ENCODE measurements around the gene C19orf25. TPM values are rescaled to one million over a fixed set of nuclear protein-coding genes. Genes with fewer than 3 reads are reported as not detected.

The C19orf25 gene
- total and polyA plus RNA-seq, 9 donors = 17.5 to 23.9 (median 20.9) TPM

GRCh38 chr19:1438035-1438932 is 40.7 kb downstream of the C19orf25 start, which contains the start of gene RPS15:
TSS of gene RPS15 (plus strand) at chr19:1438396. CDS start at chr19:1438426, 30 bp downstream.
- H3K36me3 ChIP-seq (ENCODE audit: control insufficient read depth, insufficient read depth, low read length) = peaks cover 59% of the 10 kb centered on the region
- under 1% methylated on average over 98 of the region's 100 CpGs for WGBS (ENCODE audit: insufficient coverage)
- no peaks in the 10 kb centered on the region for H3K27me3 ChIP-seq (ENCODE audit: control insufficient read depth, insufficient read depth, low read length)
- H3K4me1 ChIP-seq (ENCODE audit: control insufficient read depth, insufficient read depth, low read length) = peaks cover 20% of the 10 kb centered on the region
- peak within 1 kb of the TSS; percentile 93 for H3K27ac ChIP-seq (ENCODE audit: low read length)
- H3K9me3 ChIP-seq (replicated peaks; ENCODE audit: control insufficient read depth, low read depth, low read length) = no peaks in the 10 kb centered on the region
- peak; percentile 98 for DNase-seq
- peak within 1 kb of the TSS; percentile 88 for H3K4me3 ChIP-seq (ENCODE audit: low read length)

- no peak for DNase-seq
- H3K36me3 ChIP-seq (ENCODE audit: control insufficient read depth, insufficient read depth, low read length) = peaks cover 65% of the 10 kb centered on the region
- WGBS (ENCODE audit: insufficient coverage) = no CpG with 5 or more reads among the region's 8 CpGs
- no peaks in the 10 kb centered on the region for H3K9me3 ChIP-seq (replicated peaks; ENCODE audit: control insufficient read depth, low read depth, low read length)
- H3K27ac ChIP-seq (ENCODE audit: low read length) = no peak overlapping the region
- H3K4me1 ChIP-seq (ENCODE audit: control insufficient read depth, insufficient read depth, low read length) = peaks cover 20% of the 10 kb centered on the region
- no peak overlapping the region for H3K4me3 ChIP-seq (ENCODE audit: low read length)
- no peaks in the 10 kb centered on the region for H3K27me3 ChIP-seq (ENCODE audit: control insufficient read depth, insufficient read depth, low read length)
Observed at GRCh38 chr19:1437609-1438008, 41.4 kb downstream of the C19orf25 start.

GRCh38 chr19:1435378-1435989 is 43.5 kb downstream of the C19orf25 start:
- 83% methylated on average over 17 of the region's 21 CpGs for WGBS (ENCODE audit: insufficient coverage)
- no peak for DNase-seq
- Histone ChIP-seq H3K4me1 (ENCODE audit: control insufficient read depth, insufficient read depth, low read length) (peaks cover 18% of the 10 kb centered on the region), H3K4me3 (ENCODE audit: low read length) (no peak overlapping the region), H3K9me3 (replicated peaks; ENCODE audit: control insufficient read depth, low read depth, low read length) (no peaks in the 10 kb centered on the region), H3K27me3 (ENCODE audit: control insufficient read depth, insufficient read depth, low read length) (no peaks in the 10 kb centered on the region), H3K27ac (ENCODE audit: low read length) (no peak overlapping the region), H3K36me3 (ENCODE audit: control insufficient read depth, insufficient read depth, low read length) (peaks cover 59% of the 10 kb centered on the region)

GRCh38 chr19:1434577-1435060 is 44.4 kb downstream of the C19orf25 start:
- Histone ChIP-seq H3K36me3 (ENCODE audit: control insufficient read depth, insufficient read depth, low read length) (peaks cover 59% of the 10 kb centered on the region), H3K27ac (ENCODE audit: low read length) (no peak overlapping the region), H3K9me3 (replicated peaks; ENCODE audit: control insufficient read depth, low read depth, low read length) (no peaks in the 10 kb centered on the region), H3K4me3 (ENCODE audit: low read length) (no peak overlapping the region), H3K4me1 (ENCODE audit: control insufficient read depth, insufficient read depth, low read length) (peaks cover 10% of the 10 kb centered on the region), H3K27me3 (ENCODE audit: control insufficient read depth, insufficient read depth, low read length) (no peaks in the 10 kb centered on the region)
- DNase-seq = no peak
- WGBS (ENCODE audit: insufficient coverage) = 82% methylated on average over 31 of the region's 39 CpGs

- WGBS (ENCODE audit: insufficient coverage) = 90% methylated on average over 17 of the region's 17 CpGs
- Histone ChIP-seq H3K4me3 (ENCODE audit: low read length) (no peak overlapping the region), H3K4me1 (ENCODE audit: control insufficient read depth, insufficient read depth, low read length) (peaks cover 4% of the 10 kb centered on the region), H3K36me3 (ENCODE audit: control insufficient read depth, insufficient read depth, low read length) (peaks cover 61% of the 10 kb centered on the region), H3K27me3 (ENCODE audit: control insufficient read depth, insufficient read depth, low read length) (no peaks in the 10 kb centered on the region), H3K27ac (ENCODE audit: low read length) (no peak overlapping the region), H3K9me3 (replicated peaks; ENCODE audit: control insufficient read depth, low read depth, low read length) (no peaks in the 10 kb centered on the region)
- DNase-seq = no peak
Observed at GRCh38 chr19:1434040-1434366, 45.0 kb downstream of the C19orf25 start.

- peaks cover 3% of the 10 kb centered on the region for H3K4me1 ChIP-seq (ENCODE audit: control insufficient read depth, insufficient read depth, low read length)
- WGBS (ENCODE audit: insufficient coverage) = 86% methylated on average over 42 of the region's 47 CpGs
- H3K9me3 ChIP-seq (replicated peaks; ENCODE audit: control insufficient read depth, low read depth, low read length) = no peaks in the 10 kb centered on the region
- no peak for DNase-seq
- no peak overlapping the region for H3K4me3 ChIP-seq (ENCODE audit: low read length)
- no peaks in the 10 kb centered on the region for H3K27me3 ChIP-seq (ENCODE audit: control insufficient read depth, insufficient read depth, low read length)
- H3K36me3 ChIP-seq (ENCODE audit: control insufficient read depth, insufficient read depth, low read length) = peaks cover 67% of the 10 kb centered on the region
- H3K27ac ChIP-seq (ENCODE audit: low read length) = no peak overlapping the region
Observed at GRCh38 chr19:1433119-1434039, 45.6 kb downstream of the C19orf25 start.

GRCh38 chr19:1432507-1432887 is 46.5 kb downstream of the C19orf25 start:
- Histone ChIP-seq H3K9me3 (replicated peaks; ENCODE audit: control insufficient read depth, low read depth, low read length) (no peaks in the 10 kb centered on the region), H3K4me1 (ENCODE audit: control insufficient read depth, insufficient read depth, low read length) (no peaks in the 10 kb centered on the region), H3K27me3 (ENCODE audit: control insufficient read depth, insufficient read depth, low read length) (no peaks in the 10 kb centered on the region), H3K36me3 (ENCODE audit: control insufficient read depth, insufficient read depth, low read length) (peaks cover 75% of the 10 kb centered on the region), H3K27ac (ENCODE audit: low read length) (no peak overlapping the region), H3K4me3 (ENCODE audit: low read length) (no peak overlapping the region)
- DNase-seq = no peak
- 94% methylated on average over 16 of the region's 16 CpGs for WGBS (ENCODE audit: insufficient coverage)

- no peaks in the 10 kb centered on the region for H3K4me1 ChIP-seq (ENCODE audit: control insufficient read depth, insufficient read depth, low read length)
- no peak overlapping the region for H3K27ac ChIP-seq (ENCODE audit: low read length)
- no peak for DNase-seq
- H3K27me3 ChIP-seq (ENCODE audit: control insufficient read depth, insufficient read depth, low read length) = no peaks in the 10 kb centered on the region
- no peaks in the 10 kb centered on the region for H3K9me3 ChIP-seq (replicated peaks; ENCODE audit: control insufficient read depth, low read depth, low read length)
- H3K4me3 ChIP-seq (ENCODE audit: low read length) = no peak overlapping the region
- peaks cover 79% of the 10 kb centered on the region for H3K36me3 ChIP-seq (ENCODE audit: control insufficient read depth, insufficient read depth, low read length)
- 84% methylated on average over 22 of the region's 24 CpGs for WGBS (ENCODE audit: insufficient coverage)
Observed at GRCh38 chr19:1431759-1432506, 47.1 kb downstream of the C19orf25 start.

- peaks cover 89% of the 10 kb centered on the region for H3K36me3 ChIP-seq (ENCODE audit: control insufficient read depth, insufficient read depth, low read length)
- H3K4me3 ChIP-seq (ENCODE audit: low read length) = no peak overlapping the region
- no peak for DNase-seq
- H3K27ac ChIP-seq (ENCODE audit: low read length) = no peak overlapping the region
- H3K9me3 ChIP-seq (replicated peaks; ENCODE audit: control insufficient read depth, low read depth, low read length) = no peaks in the 10 kb centered on the region
- H3K27me3 ChIP-seq (ENCODE audit: control insufficient read depth, insufficient read depth, low read length) = no peaks in the 10 kb centered on the region
- 88% methylated on average over 7 of the region's 14 CpGs for WGBS (ENCODE audit: insufficient coverage)
- no peaks in the 10 kb centered on the region for H3K4me1 ChIP-seq (ENCODE audit: control insufficient read depth, insufficient read depth, low read length)
Observed at GRCh38 chr19:1430246-1430645, 48.8 kb downstream of the C19orf25 start.
